Stimulated activated CD8-positive, alpha-beta memory T cell treated with anti-CD3 and anti-CD28 coated beads, Interleukin-4, amount 100 ng/mL, for 48 hours (primary cell): ENCODE data around the gene PLA2G3.
A peak's percentile ranks its signal among the peaks of the same experiment; 100 is the strongest.
"Not testable (repeated sequence)": the region's sequence is repeated elsewhere in the genome, so short reads cannot be mapped to it uniquely, and the experiment has no call there.

Source experiments
- DNase-seq: peaks from one replicate; pipeline ENCODE4 v3.0.0-alpha.2; 2020

Gene PLA2G3

DNA sequence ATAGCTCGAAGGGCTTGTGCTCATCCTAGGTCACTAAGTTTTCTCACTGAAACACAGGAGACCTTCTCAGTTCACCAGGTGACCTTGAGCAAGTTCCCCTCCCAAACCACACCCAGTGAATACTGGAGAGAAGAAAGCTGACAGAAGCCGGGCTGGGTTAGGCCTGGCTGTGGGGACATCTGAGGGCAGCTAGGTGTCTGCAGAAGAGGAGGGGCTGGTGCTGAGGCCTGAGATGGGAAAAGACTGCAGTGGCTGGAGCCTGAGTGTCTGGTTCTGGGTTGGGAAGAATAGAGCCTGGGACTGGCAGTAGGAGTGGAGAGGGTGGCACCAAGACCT, 18.1 kb downstream of the PLA2G3 start:
- no peak for DNase-seq

DNA sequence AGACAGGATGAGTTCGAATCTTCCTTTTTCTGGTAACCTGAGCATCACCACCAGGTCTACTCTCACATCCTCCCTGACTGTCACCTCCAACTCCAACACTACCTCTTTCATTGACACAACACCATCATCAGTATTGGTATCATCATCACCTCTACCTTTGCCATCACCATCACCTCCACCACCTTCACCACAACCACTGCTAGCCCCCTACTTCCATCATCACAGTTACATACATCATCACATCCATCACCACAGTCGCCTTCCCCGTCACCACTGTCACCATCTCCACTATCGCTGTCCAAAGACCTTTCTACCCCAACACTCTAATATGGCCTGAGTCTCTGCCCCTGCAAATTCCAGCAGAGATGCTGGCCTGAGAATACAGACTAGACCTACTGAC, 18.9 kb downstream of the PLA2G3 start:
- no peak for DNase-seq

DNA sequence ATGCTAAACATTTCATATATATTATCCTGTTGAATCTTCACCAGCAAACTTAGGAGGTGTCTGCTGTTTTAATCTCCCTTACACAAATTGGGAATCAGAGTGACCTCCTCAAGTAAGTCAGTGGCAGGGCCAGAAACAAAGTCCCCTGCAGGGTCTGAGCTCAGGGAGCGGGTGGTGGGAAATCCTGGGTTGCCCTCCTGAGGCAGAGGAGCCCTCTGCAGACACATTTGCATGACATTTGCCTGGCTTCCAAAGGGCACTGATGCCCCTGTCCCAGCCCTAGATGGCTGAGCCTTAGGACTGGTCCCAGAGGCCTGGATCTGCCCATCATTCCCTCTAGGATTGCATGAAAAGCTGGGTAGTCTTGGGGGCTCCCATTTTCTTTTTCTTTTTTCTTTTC, 19.7 kb downstream of the PLA2G3 start:
- DNase-seq = no peak

DNA sequence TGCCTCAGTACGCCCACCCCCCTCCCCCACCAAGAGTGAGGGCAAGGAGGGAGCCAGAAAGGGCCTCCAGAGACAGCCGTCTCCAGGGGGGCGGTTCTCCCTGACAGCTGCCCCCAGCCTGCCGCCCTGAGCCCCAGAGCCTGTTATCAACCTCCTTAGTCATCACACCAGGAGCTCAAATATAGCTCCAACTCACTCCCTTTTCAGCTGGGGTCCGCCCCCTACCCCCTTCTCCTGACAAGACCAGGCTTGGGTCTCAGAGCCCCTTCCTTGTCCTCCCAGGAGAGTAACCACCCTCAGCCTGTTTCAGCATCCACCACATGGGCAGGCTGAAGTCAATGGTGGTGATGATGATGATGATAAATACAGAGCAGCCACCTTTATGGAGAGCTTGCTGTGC, 20.1 kb downstream of the PLA2G3 start:
- DNase-seq = no peak

DNA sequence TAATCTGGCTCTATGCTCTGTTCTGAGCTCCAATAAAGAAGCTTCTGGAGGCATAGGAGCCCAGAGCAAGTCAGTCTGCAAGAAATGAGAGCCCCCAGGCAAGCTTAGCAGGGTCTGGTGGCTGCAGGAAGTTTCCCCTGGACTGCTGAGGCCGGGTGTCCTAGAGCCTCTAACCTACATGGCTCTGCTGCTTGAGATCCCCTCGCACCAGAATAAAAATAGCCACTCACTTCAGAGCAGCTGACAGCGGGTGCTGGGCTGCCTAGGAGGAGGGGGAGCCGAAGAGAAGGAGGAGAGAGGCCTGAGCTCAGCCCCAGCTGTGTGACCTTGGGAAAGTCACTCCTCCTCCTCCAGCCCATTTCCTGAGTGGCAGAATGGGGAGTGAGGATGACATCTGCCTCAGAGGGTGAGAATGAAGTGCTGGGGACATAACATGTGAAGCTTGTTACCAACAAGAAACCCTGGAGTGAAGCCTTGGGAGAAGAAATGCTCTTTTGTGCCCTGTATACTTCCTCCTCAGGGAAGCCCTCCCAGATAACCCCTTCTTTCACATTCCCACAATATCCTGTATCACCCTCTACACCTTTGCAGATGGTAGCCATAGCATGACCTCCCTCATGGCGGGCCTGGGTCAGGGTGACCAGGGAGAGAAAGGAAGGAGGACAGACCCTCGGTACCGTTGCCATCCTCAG, 21.1 kb downstream of the PLA2G3 start:
- no peak for DNase-seq

DNA sequence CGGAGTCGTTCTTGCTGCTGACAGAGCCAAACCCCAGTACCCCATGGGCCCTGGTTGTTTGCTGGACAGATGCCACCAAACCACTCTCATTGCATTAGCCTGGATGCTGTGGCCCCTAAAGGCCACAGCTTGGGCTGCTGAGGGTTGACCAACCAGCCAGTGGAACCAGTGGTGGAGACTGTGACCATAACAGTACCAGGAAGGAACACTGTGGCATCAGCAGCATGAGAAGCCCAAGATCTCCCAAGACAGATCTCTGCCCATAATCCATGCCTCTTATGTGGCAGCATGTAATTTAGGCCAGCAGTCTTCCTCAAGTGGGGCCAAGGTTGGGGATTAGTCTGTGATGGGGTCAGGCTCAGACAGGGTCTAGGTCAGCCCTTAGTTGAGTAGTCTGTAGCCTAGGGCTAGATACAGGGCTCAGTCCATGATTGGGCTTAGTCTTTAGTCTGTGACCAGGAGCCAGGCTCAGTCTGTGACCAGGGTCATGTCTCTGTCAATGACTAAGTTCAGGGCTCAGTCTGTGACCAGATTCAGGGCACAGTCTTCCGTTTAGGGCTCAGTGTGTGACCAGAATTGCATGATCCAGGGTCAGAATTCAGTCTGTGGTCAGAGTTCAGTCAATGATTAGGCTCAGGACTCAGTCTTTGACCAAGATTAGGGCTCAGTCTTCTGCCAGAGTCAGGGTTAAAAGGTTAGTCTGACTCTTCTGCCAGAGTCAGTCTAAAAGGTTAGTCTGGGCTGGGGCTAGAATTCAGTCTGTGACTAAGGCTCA, 22.1 kb downstream of the PLA2G3 start:
- no peak for DNase-seq

DNA sequence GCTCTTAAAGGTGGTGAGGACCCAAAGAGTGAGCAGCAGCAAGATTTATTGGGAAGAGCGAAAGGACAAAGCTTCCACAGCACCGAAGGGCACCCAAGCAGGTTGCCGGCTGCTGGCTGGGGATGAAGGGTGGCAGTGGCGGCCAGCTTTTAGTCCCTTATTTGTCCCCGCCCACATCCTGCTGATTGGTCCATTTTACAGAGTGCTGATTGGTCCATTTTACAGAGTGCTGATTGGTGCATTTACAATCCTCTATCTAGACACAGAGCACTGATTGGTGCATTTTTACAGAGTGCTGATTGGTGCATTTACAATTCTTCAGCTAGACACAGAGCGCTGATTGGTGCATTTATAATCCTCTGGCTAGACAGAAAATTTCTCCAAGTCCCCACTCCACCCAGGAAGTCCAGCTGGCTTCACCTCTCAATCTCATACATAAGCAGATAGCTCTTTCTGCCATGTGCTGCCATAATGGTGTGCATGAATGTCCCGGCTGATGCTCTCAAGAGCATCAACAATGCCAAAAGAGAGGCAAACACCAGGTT, 27.7 kb downstream of the PLA2G3 start:
- DNase-seq = not testable (repeated sequence)

DNA sequence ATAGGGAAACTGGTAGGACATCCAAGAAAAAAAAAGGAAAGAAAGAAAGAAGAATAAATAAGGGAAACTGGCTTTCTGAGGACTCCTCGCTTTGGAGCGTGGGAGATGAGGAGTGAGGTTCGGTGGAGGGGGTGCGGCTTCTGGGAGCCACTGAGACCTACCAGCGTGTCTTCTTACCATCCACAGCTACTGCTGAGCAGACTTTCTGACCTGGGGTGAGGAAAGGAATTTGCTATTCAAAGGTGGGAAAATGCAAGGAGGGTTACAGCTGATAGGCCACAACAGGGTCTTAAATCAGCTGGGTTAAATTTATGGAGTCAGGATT, 32.5 kb downstream of the PLA2G3 start:
- no peak for DNase-seq

DNA sequence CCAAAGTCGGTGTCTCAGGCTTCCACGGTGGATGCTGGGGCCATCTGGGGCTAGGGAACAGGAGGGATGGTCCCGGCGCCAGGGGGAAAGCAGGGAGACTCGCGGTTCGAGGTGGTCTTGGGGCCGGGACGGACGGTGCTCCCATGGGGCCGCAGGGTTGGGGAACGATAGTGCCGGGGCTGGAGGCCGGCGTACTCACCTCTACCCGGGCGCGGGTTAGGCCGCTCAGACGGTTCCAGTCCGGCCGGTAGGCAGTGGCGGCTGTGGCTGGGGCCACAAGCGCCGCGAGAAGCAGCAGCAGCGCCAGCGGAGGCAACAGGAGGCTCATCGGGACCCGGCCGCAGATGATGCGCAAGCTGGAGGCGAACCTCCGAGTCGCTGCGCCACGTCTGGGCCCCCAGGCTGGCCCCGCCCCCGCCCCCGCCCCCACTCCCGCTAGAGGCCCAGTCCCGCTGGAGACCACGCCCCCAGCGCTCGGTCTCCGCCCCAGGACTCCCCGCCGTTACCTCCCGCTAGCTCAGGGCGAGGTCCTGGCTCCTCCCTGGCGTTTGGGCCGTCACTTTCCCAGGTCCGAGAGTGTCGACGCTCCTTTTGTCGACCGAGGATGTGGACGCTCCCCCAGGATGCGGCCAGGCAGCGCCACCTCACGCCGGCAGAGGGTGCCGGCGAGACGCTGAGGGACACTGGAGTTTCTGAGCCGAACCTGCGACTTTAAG, 33.0 kb downstream of the PLA2G3 start, which contains the start of gene SELENOM:
Gene SELENOM (minus strand): TSS at position 391 of the 716 bp plus-strand sequence. CDS start 63 bp downstream, at position 328.
- peak; percentile 90 for DNase-seq

DNA sequence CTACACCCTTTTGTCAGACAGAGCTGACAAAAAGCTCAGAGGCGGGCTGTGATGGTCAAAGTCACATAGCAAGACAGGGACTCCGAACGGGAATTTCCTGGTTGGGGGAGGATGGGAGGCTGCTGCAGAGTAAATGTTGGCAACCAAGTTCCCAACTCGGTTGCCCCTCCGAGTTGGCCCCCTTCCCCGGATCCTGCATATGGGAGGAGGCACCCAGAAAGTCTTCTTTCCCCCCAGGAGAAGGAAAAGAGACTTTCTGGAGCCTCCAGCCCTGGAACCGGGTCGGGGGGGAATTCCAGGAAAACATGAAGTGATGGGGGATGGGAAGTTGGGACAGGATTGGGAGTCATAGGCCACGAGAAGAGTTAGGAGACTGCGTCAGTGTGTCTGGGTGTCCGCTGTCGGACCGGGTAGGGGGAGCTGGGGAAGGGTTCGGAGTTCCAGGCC, 33.6 kb downstream of the PLA2G3 start:
- no peak for DNase-seq

DNA sequence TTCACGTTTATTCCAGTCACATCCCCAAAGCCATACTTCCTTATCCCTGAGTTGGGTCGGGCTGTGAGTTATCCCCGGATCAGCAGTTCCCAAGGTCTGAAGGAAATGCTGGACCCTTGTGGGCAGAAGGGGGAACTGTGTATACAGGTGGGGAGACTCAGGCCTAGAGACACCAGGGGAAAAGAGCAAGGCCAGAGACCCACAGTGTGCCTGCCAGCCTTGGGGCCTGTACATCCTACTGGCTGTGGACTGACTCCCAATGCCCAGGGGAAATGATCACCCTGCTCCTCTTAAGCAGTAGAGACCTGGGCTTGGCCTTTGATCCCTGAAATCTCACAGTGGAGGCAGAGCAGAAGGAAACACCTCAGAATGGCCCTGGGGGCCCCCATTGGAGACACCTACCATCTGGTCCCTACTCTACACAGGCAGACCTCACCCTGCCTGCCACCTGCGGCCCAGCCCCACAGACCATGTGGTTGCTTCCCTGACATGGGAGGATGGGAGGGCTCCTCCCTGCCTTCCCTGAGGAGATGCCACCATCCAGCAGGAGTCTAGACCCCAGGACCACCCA, 34.2 kb downstream of the PLA2G3 start:
- no peak for DNase-seq

DNA sequence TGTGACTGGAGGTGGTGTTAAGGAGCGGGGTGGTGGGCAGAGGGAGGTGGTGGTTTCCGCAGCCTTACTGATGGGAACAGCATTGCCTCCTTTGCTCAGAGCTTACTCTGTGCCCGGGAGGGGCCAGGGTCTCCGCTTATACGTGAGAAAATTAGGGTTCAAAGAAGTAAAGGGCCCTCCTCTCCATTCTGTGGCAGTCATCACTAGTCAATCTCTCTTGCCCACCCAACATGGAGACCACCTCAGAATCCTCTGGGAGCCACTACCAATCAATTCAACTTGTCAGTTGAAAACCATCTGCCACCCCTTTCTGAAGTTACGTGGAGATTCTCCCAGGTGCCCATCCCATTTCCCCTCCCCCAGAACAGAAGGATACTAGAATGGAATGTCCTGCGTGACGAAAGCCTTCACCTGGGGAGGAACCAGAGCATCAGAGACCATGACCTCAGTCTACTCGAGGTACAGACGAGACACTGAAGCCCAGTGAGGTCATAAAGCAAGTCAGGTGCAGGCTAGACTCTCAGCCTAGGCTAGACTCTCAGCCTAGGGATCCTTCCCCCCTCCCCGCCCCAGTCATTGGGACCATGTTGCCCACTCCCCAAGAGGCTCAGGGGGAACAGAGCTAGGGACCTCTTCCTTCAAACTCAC, 34.9 kb downstream of the PLA2G3 start:
- DNase-seq = no peak

DNA sequence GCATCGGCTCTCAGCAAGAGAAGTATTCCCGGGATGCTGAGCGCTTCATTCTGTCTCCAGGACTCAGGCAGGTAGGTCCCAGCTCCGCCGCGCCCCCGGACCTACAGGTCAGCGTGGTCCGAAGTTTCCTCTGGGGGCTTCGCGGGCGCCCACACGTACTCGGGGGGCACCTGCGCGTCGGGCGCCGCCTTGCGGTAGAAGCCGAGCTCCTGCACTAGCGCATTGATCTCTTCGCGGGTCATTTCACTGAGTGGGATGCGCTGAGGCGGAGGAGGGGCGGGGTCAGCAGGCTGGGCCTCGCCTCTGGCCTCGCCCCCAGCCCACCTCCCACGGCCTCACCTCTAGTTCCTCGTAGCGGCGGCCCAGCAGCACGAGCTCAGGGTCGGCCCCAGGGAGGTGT, 35.4 kb downstream of the PLA2G3 start:
- DNase-seq = no peak

DNA sequence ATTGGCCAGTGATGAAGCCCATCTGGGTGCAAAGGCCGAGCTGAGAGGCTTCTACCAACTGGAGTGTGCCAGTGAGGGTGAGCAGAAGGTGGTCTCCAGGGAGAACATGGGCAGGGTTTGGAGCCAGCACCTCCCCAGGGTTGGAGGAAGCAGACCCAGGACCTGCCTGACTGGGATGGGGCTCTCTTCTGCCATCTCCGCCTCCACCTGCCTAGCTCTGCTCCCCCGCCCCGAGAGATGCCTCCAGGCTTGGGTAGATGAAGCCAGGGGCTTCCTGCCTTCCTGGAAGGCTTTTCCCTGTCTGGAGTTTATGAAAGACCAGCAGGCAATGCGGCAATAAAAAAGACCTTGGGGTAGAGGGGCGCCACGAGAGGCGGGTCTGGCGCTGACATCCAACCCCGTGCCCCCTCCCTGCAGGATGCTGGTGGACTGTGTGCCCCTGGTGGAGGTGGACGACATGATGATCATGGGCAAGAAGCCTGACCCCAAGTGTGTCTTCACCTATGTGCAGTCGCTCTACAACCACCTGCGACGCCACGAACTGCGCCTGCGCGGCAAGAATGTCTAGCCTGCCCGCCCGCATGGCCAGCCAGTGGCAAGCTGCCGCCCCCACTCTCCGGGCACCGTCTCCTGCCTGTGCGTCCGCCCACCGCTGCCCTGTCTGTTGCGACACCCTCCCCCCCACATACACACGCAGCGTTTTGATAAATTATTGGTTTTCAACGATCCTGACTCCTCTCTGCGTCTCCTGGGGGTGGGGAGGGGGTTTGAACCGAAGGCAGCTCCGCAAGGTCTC, 36.2 kb downstream of the PLA2G3 start:
- no peak for DNase-seq

DNA sequence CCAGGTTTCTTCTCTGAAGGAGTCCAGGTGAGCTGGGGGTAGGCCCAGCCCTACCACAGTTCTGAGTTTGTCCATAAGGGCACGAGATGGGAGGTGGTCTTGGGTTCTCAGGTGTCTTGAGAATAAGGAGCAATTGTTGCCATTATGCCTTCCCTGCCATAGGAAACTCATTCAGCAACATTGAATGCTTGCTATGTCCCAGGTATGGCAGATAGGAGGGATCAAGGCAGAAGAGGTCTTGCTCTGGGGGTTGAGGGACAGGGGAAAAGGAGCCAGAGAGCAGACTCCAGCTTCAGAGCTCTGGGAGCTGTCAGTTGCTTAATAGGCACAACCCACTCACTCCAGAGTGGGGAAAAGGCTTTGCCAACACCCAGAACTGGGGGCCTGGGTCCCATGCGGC, 37.2 kb downstream of the PLA2G3 start:
- DNase-seq = no peak

DNA sequence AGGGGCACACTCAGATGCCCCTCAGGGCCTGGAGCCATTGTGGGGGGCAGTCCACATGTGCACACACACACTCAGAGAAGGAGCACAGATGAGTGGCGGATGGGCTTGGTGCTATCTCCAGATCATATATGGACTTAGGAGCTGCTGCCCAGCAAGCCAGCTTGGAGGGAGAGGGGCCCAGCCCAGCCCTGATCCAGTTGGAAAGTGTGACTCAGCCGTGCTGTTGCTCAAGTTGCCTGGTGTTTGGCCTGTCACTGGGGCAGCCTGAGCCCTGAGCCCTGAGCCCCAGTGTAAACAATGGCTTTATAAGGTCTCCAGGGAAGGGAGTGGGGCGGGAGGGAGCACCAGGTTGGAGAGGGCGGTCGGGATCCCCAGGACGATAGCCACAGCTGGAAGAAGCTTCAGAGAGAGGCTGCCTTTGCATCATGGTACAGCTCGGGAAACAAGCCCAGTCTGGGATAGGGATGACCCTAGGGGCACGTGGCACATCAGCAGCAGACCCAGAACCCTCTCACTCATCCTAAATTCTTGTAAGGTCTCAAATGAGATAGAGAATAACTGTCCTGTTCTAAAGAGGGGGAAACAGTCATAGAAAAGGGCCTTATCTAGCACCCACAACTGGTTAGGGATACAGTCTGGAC, 37.7 kb downstream of the PLA2G3 start:
- no peak for DNase-seq

DNA sequence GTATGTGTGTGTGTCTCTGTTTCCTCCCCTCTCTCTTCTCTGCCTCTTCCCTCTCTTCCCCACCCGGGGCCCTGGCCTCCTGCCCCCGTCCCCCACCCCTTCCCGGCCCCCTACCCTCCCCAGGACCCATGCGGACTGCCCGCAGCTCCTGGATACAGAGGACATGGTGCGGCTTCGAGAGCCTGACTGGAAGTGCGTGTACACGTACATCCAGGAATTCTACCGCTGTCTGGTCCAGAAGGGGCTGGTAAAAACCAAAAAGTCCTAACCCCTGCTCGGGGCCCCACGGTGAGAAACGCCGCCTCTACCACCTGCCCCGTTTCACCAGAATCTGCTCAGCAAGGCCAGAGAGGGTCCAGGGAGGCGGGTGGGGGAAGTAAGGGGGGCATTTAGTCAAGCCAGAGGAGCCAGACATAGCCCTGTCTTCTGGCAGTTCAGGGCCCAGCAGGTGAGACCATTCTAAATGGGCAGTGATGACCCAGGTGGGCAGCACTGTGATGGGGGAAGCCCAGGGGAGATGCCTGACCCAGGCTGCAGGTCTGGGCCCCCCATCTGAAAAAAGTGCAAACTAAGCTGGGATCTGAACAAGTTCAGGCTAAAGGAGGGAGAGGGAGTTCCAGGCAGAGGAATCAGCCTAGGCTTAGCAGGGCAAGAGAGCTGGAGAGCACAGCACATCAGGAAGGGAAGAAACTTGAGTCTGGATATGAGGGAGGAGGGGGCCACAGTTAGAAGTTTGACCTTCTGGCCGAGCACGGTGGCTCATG, 39.4 kb downstream of the PLA2G3 start:
- no peak for DNase-seq

DNA sequence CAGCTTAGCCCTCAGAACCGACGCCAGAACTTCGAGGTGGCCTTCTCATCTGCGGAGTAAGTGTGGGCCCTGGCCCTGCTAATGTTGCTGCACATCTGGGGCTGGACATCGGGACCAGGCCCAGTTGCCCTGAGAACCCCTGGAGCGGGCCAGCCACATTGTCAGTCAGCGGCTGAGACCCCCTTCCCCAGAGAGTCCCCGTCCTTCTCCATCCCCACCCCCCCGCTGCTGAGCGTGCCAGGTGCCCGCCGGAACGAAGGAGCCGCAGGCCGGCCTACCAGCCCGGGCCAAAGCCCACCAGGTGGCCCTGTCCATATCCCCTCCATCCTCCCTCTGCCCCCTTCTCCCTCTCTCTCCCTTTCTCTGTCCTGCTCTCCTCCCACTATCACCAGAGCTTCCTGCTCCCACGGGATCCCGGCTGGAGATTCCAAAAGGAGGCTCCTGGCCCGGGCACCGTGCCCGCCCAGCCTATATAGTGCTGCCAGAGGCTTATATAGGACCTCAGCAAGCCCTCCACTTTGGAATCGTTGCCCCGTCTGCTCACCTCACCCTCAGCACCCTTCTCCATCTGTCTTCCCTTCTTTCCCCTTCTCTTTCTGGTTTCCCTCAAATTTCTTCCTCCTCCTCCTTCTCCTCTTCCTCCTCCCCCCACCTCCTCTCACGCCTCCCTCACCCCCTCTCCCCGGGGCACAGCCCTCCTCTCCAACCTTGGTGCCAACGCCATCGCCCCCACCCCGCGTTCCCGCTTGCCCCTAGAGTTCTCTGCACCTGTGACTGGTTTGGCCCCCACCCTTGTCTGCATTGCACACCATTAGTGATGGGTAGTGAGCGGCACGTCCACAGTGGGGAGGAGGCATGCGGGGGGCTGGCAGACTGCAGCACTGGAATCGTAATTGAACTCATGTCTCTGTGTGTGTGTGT, 40.2 kb downstream of the PLA2G3 start:
- no peak for DNase-seq

DNA sequence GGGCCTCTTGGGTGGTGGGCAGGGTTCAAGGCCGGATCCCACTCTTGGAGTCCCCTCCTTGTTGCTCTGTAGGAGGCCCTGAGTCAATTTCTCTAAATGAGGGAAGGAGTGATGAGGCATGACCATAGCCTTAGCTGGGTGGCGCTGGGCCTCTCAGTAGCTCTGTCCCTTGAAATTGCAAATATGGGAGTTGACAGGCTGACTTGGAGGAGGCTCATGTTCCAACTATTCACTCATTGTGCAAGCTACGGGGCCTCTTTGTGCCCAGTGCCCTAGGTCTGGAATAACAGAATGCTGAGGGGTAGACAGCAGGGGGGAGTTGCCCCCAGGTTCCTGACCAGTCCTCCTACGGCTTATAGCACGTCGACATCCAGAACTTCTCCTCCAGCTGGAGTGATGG, 40.9 kb downstream of the PLA2G3 start:
- DNase-seq = no peak
